ACHN (cell line): Measurements from ENCODE around the gene CCDC85C.
A peak's percentile ranks its signal among the peaks of the same experiment; 100 is the strongest.

Experiments
- DNase-seq: peaks from one replicate; pipeline ENCODE4 v3.0.0-alpha.2; 2015
- in situ Hi-C: cut with HindIII; loops from 2 replicates; pipeline ENCODE4 v1.10.0; 2017; ENCODE audit warnings: low sequenced_read_pairs, low pct_ligation_motif_present, low pct_unique_long_range_greater_than_20kb

Gene CCDC85C

GRCh38 chr14:99535448-99535847 lies 68.6 kb downstream of the CCDC85C start:
- in situ Hi-C loops = no loop called here
- DNase-seq = no peak

DNA sequence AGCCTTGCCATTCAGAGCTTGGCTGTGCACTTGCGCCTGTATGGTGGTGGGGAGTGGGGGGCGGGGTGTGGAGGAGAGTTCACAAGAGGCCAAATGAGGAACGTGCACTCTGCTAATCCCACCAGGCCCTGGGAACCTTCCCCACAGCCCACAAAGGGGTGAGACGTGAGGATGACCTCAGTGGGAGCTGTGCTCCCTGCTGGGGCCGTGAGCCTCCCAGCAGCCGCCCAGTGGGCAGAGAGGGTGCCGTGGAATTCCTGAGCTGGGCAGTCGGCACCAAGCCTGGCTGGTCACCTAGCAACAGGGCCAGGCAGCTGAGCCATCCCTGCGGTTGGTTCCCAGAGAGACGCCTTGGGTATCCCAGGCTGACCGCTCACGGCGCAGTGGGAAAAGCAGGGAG lies 69.1 kb downstream of the CCDC85C start:
- in situ Hi-C loops = no loop called here
- peak; percentile 87 for DNase-seq

- in situ Hi-C loops = no loop called here
- DNase-seq = no peak
Observed at GRCh38 chr14:99534333-99534732, 69.7 kb downstream of the CCDC85C start.

GRCh38 chr14:99532310-99532709 lies 71.7 kb downstream of the CCDC85C start:
- no peak for DNase-seq
- in situ Hi-C loops = no loop called here

DNA sequence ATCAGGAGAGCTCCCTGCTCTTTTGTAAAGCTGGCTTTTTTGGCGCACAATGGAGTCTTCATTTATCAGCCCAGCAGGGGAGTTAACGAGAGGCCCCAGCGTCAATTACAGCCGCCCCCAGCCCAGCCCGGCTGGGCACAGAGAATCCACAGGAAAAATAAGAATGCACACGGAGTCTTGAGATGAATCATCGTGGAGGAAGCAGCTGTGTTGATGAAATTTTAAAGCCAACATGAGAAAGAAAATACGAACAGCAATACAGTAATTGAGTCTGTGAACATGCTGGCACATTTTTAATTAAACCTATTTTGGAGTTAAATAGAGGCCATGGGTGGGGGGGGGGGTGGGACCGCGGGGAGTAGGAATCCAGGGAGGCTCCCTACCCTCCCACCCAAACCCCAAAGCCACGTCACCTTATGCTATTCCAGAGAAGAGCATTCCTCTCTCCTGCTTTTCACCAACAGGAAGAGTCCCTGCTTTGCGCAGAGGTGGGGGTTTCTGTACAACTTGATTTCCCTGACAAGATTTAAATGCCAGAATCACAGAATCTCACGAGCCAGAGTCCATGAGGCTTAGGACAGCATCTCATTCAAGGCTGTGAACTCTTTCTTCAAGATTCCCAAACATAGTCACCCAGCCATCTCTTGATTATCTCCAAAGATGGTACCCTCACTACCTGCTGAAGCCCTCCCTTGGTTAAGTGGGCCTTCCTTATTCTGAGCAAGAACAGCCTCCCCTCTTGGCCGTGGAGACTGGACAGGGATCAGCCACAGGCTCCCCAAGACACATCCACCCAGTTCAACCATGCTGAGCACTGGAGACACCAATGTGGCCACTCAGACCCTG lies 72.5 kb downstream of the CCDC85C start:
- in situ Hi-C loops = no loop called here

DNA sequence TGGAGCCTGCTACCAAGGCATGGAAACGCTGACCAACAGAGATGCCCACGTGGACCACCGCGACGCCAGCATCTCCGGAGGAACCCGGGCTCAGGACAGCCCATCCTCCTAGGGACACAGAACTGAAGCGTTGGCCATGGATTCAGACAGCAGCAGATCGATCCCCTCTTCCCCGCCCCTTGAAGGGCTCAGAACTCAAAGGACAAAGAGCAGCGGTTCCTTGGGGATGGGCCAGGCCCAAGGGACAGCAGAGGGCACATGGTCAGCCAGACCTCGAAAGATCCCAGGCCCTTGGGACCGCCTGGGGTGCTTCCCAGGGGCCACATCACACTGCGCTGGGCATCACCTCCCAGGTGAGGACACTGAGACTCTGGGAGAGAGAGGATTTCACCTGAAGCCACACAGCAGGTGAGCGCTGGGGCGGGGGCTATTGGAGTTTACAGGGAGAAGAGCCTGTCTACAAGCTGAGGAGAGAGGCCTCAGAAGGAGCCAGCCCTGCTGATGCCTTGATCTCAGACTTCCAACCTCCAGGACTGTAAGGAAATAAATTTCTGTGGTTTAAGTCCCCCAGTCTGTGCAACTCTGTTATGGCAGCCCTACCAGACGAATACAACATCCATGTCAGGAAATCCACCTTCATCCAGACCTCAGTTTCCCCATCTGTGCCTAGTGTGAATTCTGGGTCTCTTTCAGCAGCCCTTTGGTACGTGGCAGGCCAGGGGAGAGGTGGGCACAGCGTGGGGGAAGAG lies 73.4 kb downstream of the CCDC85C start:
- no peak for DNase-seq
- in situ Hi-C loops = no loop called here

More for the DNA sequence above, 72.5 kb downstream of the CCDC85C start:
- no peak for DNase-seq

- in situ Hi-C loops = no loop called here
- DNase-seq = peak; percentile 7
Observed at GRCh38 chr14:99529899-99530298, 74.1 kb downstream of the CCDC85C start.

DNA sequence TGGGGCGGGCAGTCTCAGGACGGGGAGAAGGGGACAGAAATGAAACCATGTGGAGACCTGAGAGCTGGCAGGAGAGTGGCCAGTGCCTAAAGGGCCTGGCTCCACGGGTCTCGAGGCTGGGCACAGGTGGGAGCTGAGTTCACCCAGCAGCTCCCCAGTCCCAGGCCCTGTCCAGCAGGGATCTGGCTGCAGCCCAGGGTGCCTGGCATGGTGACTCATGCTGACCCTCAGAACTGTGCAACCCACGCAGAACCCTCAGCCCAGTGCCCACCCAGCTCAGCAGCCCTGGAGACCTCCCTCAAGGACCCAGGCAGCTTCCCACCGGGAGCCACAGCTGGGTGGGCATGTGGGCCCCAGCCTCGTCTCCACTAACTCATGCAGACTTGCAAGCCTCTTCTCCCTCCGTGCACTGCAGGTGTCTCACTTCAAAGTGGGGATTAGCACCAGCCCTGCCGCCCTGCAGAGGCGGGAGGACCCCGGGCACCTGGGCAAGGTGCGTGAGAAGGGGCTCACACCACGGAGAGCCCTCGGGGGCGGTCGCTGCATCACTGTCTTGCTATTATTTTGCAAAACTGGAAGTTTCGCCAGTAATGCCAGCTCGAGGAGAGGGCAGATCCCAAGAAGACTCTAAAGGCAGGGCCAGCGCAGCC lies 76.5 kb downstream of the CCDC85C start:
- in situ Hi-C loops = no loop called here
- DNase-seq = no peak

DNA sequence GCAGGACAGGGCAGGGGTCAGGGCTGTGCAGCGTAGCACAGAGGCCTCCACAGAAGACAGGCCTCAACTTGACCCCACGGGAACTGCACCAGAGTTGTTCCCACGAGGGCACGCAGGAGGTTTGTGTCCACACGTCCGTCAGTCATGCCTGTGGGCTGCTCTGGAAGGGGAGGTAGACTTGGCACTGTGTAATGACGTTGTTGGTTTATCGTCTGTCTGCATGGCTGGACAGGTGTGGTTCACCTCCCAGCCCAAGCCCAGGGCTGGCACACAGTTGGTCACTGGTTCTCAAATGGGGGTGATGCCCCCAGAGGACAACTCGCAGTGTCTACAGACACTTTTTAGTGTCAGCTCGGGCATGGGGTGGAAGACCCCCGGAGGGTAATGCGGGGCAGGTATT lies 77.0 kb downstream of the CCDC85C start:
- no peak for DNase-seq
- in situ Hi-C loops = no loop called here

- DNase-seq = no peak
- in situ Hi-C loops = no loop called here
Observed at GRCh38 chr14:99525699-99526080, 78.3 kb downstream of the CCDC85C start.

DNA sequence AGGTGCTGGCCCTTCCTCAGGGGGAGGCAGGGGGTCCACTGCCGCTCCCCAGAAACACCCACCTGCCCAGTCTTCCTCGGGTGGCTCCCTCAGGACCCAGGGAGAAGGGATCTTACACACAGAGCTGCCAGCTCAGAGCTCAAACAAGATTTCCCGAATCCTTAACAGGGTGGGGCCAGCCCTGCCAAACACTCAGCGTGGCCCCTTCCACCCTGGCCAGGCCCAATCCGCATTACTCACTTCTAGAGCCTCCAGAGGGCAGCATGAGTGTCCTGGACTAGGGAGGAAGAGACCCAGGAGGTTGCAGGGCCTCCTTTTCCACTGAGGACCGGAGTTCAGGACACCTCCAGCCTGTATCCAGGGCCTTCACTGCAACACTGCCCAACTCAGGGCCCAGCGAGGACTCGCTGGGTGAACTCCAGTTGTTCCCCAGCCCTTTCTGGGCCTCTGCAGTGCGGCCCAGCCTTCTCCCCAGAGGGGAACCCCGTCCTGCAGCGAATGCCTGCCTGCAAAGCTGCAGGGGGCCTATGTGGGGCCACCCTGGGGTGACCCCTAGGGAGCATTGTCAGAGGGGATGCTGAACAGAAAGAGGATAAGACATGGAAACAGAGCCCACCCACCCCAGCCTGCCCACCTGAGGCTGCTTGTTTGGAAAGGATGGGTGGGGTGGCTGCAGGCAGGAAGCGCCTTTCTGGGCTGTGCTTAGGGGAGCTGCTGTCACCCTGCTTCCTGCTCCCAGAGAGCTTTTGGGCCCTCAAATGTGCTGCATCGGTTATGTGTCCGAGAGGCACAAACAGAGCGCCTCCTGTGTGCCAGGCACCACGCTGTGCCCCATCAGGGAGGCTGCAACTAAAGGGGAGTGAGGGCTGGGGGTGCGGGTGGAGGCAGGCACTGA lies 79.0 kb downstream of the CCDC85C start:
- in situ Hi-C loops = no loop called here
- peak; percentile 36 for DNase-seq

- DNase-seq = no peak
- in situ Hi-C loops = no loop called here
Observed at GRCh38 chr14:99524091-99524661, 79.8 kb downstream of the CCDC85C start.

GRCh38 chr14:99523704-99524055 lies 80.3 kb downstream of the CCDC85C start:
- in situ Hi-C loops = no loop called here

DNA sequence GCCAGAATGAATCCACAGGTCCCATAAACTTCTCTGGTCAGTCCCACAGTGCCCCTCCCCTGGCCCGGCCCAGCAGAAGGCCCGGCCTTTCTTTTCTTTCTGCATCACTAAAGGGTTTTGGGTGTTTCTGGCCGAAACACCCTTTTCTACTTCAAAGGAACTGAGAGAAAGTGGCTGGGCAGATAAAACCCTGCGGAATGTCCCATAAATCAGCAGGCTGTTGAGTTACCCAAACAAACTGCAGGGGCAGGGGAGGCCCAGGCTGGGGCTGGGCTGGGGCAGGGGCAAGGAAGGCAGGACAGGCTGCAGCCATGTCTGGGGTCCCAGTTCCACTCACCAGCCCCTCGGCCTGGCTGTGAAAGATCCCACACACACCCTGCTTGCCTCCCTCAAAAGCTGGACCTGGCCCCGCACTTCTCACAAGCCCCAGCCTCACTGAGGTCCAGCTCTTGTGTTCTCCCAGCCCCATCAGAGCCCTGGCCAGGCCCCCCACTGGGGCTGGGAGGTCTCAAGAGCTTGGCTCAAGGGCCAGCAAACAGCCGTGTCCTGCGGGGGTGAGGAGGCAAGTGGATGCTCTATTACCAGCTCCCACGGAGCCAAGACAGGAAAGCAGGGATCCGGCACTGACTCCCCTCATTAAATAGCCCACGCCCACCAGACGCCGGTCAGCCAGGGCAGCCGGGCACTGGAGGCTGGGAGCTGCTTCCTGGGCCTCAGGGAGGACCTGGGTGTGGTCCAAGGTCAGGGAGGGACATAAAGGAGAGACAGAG lies 80.9 kb downstream of the CCDC85C start:
- DNase-seq = no peak
- in situ Hi-C loops = no loop called here

More at GRCh38 chr14:99523704-99524055, 80.3 kb downstream of the CCDC85C start:
- DNase-seq = no peak

GRCh38 chr14:99522457-99522891 lies 81.5 kb downstream of the CCDC85C start:
- in situ Hi-C loops = no loop called here

GRCh38 chr14:99522025-99522401 lies 82.0 kb downstream of the CCDC85C start:
- DNase-seq = no peak
- in situ Hi-C loops = no loop called here

More at GRCh38 chr14:99522457-99522891, 81.5 kb downstream of the CCDC85C start:
- no peak for DNase-seq

DNA sequence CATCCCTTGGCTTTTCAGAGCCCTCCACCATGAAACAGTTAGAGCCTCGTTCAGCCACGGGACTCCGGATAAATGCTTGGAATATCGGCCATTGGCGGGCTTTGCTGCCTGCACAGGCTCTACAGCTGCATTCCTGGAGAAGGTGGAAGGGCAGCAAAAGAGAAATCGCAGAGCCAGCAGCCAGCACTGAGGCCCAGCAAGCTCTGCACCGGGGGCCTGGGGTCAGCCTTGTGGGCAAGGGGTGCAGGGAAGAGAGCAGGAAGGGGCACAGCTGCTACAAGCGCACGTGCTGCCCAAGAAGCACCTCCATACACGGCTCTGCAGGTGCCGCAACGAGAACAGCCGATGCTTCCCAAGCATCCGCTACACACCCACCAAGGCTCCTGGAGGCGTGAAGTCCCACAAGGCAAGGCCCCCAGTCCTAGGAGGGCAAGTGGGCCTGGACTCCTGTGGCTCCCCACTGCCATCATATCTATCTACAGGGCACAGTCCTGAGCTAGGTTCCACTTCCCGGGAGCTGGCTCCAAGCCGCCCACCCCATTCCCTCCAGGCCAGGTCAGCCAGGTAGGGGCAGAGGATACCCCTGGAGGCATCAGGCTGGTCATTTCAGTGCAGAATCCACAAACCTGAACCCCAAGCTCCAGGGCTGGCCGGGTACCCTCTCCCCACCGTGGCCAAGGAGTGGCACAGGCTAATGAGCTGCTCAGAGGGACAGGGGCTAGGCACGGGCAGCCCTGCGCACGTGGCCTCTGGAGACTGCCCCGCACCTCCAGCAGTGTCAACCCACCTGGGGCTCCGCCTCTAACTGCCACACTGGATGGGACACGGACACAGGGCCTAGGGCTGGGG lies 82.6 kb downstream of the CCDC85C start:
- in situ Hi-C loops = no loop called here
- no peak for DNase-seq
